Measurements from ENCODE around the gene BFSP2. TPM values are rescaled to one million over a fixed set of nuclear protein-coding genes. Genes with fewer than 3 reads are reported as not detected.

The BFSP2 gene, protein sequence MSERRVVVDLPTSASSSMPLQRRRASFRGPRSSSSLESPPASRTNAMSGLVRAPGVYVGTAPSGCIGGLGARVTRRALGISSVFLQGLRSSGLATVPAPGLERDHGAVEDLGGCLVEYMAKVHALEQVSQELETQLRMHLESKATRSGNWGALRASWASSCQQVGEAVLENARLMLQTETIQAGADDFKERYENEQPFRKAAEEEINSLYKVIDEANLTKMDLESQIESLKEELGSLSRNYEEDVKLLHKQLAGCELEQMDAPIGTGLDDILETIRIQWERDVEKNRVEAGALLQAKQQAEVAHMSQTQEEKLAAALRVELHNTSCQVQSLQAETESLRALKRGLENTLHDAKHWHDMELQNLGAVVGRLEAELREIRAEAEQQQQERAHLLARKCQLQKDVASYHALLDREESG
- 1 to 10 TPM in 1 of 2 experiments, under 1 TPM in 1; 0.55 to 1.0 TPM for total RNA-seq

DNA sequence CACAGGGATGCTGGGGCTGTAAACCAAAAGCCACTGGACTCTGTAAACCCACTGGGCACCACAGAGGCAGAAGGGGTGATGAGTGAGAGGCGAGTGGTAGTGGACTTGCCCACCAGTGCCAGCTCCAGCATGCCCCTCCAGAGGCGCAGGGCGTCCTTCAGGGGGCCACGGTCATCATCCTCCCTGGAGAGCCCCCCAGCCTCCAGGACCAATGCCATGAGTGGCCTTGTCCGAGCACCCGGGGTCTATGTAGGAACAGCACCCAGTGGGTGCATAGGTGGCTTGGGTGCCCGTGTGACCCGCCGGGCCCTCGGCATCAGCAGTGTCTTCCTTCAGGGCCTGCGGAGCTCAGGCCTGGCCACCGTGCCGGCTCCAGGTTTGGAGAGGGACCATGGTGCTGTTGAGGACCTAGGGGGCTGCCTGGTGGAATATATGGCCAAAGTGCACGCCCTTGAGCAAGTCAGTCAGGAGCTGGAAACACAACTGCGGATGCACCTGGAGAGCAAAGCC lies at the start of gene BFSP2:
BFSP2 (plus strand) TSS at position 51 of the 510 bp plus-strand sequence; CDS start at position 79, 28 bp downstream.
- H3K4me3 Mint-ChIP-seq, result no peak within 1 kb of the TSS
- no peaks in the 10 kb centered on the region for H3K36me3 Mint-ChIP-seq (ENCODE audit: low read depth)
- peaks cover 2% of the 10 kb centered on the region for H3K27me3 Mint-ChIP-seq
- POLR2A ChIA-PET, result no interaction called here
- no peak within 1 kb of the TSS for H3K27ac Mint-ChIP-seq
- CTCF ChIA-PET, result interaction anchor here (1.3 kb wide), 1 partner anchor 24 kb away, joined by 4 read pairs; no protein-coding TSS in a partner anchor
- H3K9me3 Mint-ChIP-seq, result no peaks in the 10 kb centered on the region
- DNase-seq, result no peak
- H3K4me1 Mint-ChIP-seq, result peaks cover 2% of the 10 kb centered on the region

DNA sequence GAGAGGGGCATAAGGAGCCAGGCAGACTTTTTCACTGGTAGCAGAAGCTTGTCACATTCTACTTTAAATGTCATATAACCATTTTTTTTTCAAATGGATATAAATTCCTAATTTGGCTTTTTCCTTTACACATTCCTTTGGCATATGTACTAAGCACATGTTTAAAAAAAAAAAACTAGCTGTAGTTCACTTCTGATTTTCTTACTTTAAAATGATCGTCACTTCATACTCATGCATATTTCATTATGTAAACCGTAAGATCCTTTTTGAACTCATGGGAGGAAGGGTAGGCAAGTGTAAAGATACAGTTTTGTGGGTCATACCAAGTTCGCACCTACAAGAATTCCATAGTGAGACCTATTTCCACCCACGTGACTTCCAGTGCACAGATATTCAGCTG lies 45.1 kb upstream of the BFSP2 start:
- Mint-ChIP-seq H3K4me3 (no peak overlapping the region), H3K36me3 (ENCODE audit: low read depth) (no peaks in the 10 kb centered on the region), H3K4me1 (no peaks in the 10 kb centered on the region), H3K27me3 (peaks cover 33% of the 10 kb centered on the region), H3K9me3 (no peaks in the 10 kb centered on the region), H3K27ac (no peak overlapping the region)
- no peak for DNase-seq
- POLR2A ChIA-PET, result no interaction called here
- CTCF ChIA-PET, result no interaction called here

DNA sequence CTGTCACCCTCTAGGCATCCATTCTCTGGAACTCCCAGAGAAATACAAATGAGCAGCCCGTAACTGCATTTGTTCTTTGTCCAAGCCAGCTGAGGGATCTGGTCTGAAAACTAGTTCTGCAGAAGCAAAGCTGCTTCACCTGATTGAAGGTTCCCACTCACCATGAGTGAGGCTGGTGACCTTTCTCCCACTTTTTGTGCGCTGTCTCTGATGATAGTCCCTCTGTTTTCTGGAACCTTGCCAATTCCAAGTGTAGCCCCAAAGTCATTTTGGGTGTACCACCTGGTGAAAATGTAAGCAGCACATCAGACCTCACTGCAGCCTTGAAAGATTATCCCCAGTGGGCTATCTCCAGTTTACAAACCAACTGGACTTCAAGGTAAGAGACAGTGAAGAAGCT lies 39.4 kb upstream of the BFSP2 start:
- Mint-ChIP-seq H3K27ac (no peak overlapping the region), H3K27me3 (peaks cover 19% of the 10 kb centered on the region), H3K4me3 (no peak overlapping the region), H3K36me3 (ENCODE audit: low read depth) (no peaks in the 10 kb centered on the region), H3K9me3 (no peaks in the 10 kb centered on the region), H3K4me1 (peaks cover 9% of the 10 kb centered on the region)
- ChIA-PET CTCF (no interaction called here), POLR2A (no interaction called here)
- DNase-seq, result no peak

DNA sequence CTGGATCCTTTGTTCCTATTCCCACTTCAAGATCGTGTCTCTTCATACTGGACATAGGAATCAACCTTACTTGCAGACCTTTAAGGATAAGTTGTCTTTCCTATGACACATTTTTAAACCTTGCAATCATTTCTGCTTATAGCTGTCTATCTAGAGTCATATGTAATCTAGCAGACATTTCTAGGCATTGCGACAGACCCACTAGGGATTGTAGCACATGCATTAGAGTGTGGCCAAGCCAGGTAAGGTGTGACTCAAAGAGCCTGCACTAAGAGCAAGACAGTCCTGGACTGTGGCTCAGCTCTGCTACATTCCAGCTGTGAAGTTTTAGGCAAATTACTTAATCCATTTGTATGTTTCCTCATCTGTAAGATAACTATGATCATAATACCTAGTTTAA lies 38.8 kb upstream of the BFSP2 start:
- Mint-ChIP-seq H3K4me1 (peaks cover 9% of the 10 kb centered on the region), H3K27ac (no peak overlapping the region), H3K36me3 (ENCODE audit: low read depth) (no peaks in the 10 kb centered on the region), H3K4me3 (no peak overlapping the region), H3K9me3 (no peaks in the 10 kb centered on the region), H3K27me3 (peaks cover 18% of the 10 kb centered on the region)
- CTCF ChIA-PET, result no interaction called here
- no peak for DNase-seq
- POLR2A ChIA-PET, result no interaction called here

DNA sequence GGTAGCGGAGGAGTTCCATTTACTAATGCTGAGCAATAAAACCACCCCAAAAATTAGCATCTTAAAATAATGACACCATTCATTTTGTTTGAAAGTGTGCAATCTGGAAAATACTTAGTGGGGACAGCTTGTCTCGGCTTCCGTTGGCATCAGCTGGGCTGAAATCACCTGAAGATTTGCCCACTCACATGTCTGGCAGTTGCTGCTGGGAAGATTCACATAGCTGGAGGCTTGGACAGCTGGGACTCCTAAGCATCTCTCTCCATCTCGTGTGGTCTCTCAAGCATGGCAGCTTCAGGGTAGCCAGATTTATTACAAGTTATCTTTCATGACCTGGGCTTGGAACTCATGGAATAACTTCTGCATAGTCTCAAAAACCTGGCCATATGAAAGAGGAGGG lies 38.4 kb upstream of the BFSP2 start:
- no peak for DNase-seq
- Mint-ChIP-seq H3K36me3 (ENCODE audit: low read depth) (no peaks in the 10 kb centered on the region), H3K9me3 (no peaks in the 10 kb centered on the region), H3K4me3 (no peak overlapping the region), H3K27ac (no peak overlapping the region), H3K27me3 (peaks cover 15% of the 10 kb centered on the region), H3K4me1 (peaks cover 9% of the 10 kb centered on the region)
- ChIA-PET CTCF (no interaction called here), POLR2A (no interaction called here)

DNA sequence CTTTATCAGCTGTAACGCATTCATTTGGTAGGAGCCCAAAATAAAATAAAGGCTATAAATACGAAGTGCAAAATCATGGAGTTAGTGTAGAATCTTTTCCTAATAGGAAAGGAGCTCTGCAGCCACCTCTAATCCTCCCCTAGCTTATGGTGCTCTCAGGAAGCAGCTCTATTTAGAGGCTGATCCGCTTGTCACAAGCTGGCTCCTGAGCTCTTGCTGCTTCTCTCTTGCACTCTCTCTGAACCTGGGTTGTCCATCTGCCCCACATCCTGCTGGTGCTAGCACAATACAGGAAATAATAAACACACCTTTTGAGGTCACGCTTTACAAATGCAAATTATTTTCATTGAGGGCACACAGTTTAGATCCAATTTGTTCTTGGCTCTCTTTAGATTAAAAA lies 37.3 kb upstream of the BFSP2 start:
- POLR2A ChIA-PET, result no interaction called here
- no peak overlapping the region for H3K4me3 Mint-ChIP-seq
- no peak overlapping the region for H3K27ac Mint-ChIP-seq
- no peak for DNase-seq
- peaks cover 9% of the 10 kb centered on the region for H3K4me1 Mint-ChIP-seq
- H3K27me3 Mint-ChIP-seq, result peaks cover 9% of the 10 kb centered on the region
- no peaks in the 10 kb centered on the region for H3K9me3 Mint-ChIP-seq
- H3K36me3 Mint-ChIP-seq (ENCODE audit: low read depth), result no peaks in the 10 kb centered on the region
- CTCF ChIA-PET, result interaction anchor here (1.0 kb wide), 1 partner anchor 10 kb away, joined by 3 read pairs; no protein-coding TSS in a partner anchor

DNA sequence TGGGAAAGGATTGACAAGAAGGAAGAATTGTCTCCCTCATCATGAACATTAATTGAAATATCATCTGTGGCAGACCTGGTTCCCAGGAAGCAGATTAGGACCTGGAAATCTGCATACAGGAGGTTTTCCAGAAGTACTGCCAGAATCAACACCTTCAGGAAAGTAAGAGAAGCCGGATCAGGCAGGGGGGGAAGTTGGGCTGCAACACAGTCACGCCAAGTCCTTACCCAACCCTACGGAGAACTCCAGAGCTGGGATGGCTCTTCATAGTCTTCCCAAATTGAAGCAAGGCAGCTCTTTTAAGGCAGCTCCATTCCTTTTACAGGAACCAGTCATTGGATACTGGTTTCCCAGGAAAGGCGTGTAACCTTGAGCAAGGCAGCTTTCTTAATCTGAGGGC lies 35.2 kb upstream of the BFSP2 start:
- no peaks in the 10 kb centered on the region for H3K36me3 Mint-ChIP-seq (ENCODE audit: low read depth)
- H3K9me3 Mint-ChIP-seq, result no peaks in the 10 kb centered on the region
- CTCF ChIA-PET, result interaction anchor here (1.2 kb wide), 1 partner anchor 19 kb away, joined by 3 read pairs; no protein-coding TSS in a partner anchor
- no peak overlapping the region for H3K4me3 Mint-ChIP-seq
- peaks cover 7% of the 10 kb centered on the region for H3K27me3 Mint-ChIP-seq
- no peak for DNase-seq
- POLR2A ChIA-PET, result no interaction called here
- no peak overlapping the region for H3K27ac Mint-ChIP-seq
- H3K4me1 Mint-ChIP-seq, result peaks cover 9% of the 10 kb centered on the region

DNA sequence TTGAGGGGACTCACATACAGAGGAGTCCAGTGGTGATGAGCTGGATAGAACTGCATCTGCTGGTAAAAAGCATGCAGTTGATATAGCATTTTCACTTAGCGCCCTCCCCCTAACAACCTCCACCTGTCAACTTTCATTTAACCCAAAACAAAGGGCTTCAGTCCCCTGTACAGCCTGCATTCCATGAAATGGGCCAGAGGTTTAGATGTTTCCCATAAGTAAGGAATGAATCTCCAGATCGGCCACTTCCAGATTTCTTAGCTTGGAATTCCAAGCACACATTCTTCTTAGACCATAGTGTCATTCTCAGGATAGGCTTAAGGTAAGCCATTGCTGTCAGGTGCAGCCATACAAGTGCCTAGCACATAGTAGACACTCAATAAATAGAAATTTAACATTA lies 32.9 kb upstream of the BFSP2 start:
- no peaks in the 10 kb centered on the region for H3K9me3 Mint-ChIP-seq
- no peaks in the 10 kb centered on the region for H3K36me3 Mint-ChIP-seq (ENCODE audit: low read depth)
- DNase-seq, result no peak
- H3K4me1 Mint-ChIP-seq, result peaks cover 9% of the 10 kb centered on the region
- H3K27ac Mint-ChIP-seq, result no peak overlapping the region
- CTCF ChIA-PET, result no interaction called here
- POLR2A ChIA-PET, result interaction anchor here (0.7 kb wide), 1 partner anchor 211 kb away, joined by 3 read pairs; no protein-coding TSS in a partner anchor
- H3K27me3 Mint-ChIP-seq, result peaks cover 8% of the 10 kb centered on the region
- no peak overlapping the region for H3K4me3 Mint-ChIP-seq

DNA sequence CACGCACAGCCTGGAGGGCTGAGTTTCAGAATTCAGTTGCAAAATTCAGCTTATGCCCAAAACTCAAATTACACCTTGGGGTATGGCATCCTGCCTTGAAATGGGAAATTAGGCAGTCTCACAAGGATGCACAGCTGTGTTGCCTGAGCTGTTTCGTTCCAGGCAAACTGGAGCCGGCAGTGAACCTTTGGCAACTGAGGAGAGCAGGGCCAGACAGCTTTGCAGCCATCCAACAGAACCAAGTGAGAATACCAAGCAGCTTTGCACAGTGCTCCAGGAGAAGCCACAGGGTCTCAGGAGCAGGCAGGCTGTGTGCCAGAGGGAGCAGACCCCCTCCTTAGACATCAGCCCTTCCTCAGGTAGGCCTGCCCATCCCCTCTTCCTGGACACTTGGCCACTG lies 32.5 kb upstream of the BFSP2 start:
- Mint-ChIP-seq H3K4me1 (peaks cover 4% of the 10 kb centered on the region), H3K27me3 (peaks cover 7% of the 10 kb centered on the region), H3K4me3 (no peak overlapping the region), H3K27ac (no peak overlapping the region), H3K36me3 (ENCODE audit: low read depth) (no peaks in the 10 kb centered on the region), H3K9me3 (no peaks in the 10 kb centered on the region)
- DNase-seq, result no peak
- CTCF ChIA-PET, result no interaction called here
- POLR2A ChIA-PET, result interaction anchor here (0.7 kb wide), 1 partner anchor 210 kb away, joined by 3 read pairs; no protein-coding TSS in a partner anchor

DNA sequence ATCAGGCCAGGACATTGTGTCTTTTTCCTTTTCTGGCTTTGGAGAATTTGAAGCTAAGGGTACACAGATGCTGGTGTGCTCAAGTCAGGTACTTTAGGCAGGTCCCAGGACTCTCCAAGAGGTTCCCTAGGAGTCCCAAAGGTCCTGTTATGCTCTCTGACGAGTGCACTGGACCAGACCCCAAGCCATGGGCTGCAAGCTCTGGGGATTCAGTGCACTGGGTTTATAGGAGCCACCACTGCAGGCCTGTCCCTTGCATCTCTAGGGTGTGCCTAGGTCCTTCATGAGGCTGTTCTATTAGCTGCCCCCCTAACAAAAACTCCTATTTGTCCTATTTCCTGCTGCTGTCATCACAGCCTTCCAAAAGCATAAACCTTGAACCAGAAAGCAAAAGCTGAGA lies 31.9 kb upstream of the BFSP2 start:
- ChIA-PET POLR2A (no interaction called here), CTCF (no interaction called here)
- peaks cover 7% of the 10 kb centered on the region for H3K27me3 Mint-ChIP-seq
- DNase-seq, result no peak
- H3K4me3 Mint-ChIP-seq, result no peak overlapping the region
- H3K9me3 Mint-ChIP-seq, result no peaks in the 10 kb centered on the region
- H3K4me1 Mint-ChIP-seq, result peaks cover 1% of the 10 kb centered on the region
- no peak overlapping the region for H3K27ac Mint-ChIP-seq
- no peaks in the 10 kb centered on the region for H3K36me3 Mint-ChIP-seq (ENCODE audit: low read depth)

DNA sequence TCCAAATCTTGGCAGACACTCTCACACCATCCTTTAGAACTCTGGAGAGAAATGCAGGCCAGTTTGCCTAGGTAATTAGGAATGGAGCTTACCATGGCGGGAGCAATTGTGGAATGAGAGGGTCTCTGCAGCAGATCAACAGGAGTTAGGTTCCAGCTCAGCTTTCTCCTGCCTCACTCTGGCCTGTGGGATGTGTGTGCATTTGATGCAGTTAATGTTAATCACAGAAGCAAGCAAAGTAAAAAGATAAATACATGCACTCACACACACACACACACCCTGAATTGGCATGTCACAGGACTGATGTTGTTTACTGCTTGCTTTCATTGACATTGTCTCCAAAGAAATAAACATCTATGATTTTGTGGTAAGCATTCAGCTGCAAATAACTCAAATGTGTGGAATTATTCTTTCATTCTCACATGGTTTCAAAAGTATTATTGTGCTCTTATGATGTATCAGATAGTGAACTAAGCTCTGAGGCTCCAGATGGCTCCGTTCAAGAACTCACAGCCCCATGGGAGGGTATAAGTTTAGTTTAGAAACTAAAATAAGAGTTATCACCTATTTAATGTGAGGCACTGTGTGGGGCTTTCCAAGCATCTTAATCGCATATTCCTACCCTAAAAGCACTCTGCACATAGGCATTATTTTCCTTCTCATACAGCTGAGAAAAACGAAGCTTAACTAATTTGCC lies 31.3 kb upstream of the BFSP2 start:
- ChIA-PET CTCF (no interaction called here), POLR2A (no interaction called here)
- no peak for DNase-seq
- H3K27ac Mint-ChIP-seq, result no peak overlapping the region
- no peaks in the 10 kb centered on the region for H3K4me1 Mint-ChIP-seq
- H3K27me3 Mint-ChIP-seq, result peaks cover 7% of the 10 kb centered on the region
- no peaks in the 10 kb centered on the region for H3K9me3 Mint-ChIP-seq
- no peaks in the 10 kb centered on the region for H3K36me3 Mint-ChIP-seq (ENCODE audit: low read depth)
- H3K4me3 Mint-ChIP-seq, result no peak overlapping the region

DNA sequence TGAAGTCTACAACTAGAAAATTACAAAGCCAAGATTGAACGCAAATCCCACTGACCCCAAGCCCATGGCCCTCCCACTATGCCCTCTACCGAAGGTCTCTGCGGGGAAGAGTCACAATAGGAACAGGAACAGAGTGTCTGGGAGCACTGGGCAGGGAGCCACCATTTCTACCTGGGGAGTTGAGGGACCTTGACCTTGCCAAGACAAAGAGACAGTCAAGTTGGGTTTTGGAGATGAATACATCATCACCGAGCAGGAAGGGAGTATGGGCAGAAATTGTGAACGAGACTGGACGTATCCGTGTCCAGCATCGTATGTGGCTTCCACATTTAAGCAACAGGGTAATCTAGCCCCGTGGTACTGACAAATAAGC lies 30.8 kb upstream of the BFSP2 start:
- no peak overlapping the region for H3K27ac Mint-ChIP-seq
- H3K4me1 Mint-ChIP-seq, result no peaks in the 10 kb centered on the region
- no peak for DNase-seq
- POLR2A ChIA-PET, result no interaction called here
- peaks cover 7% of the 10 kb centered on the region for H3K27me3 Mint-ChIP-seq
- H3K9me3 Mint-ChIP-seq, result no peaks in the 10 kb centered on the region
- H3K4me3 Mint-ChIP-seq, result no peak overlapping the region
- CTCF ChIA-PET, result no interaction called here
- no peaks in the 10 kb centered on the region for H3K36me3 Mint-ChIP-seq (ENCODE audit: low read depth)

DNA sequence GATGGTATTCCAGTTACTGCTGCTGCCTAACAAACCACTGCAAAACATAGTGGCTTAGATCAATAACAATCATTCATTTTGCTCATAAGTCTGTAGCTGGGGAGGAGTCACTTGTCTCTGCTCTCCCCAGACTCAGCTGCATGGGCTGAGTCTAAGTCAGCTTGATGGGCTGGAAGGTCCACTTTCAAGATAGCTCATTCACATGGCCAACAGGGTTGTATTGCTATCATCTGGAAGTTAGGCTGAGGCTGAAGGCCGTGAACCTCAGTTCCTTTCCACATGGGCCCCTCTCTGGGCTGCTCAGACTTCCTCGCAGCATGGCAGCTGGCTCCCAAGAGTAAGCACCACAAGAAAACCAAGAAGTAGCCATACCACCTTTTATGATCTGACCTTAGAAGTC lies 28.7 kb upstream of the BFSP2 start:
- Mint-ChIP-seq H3K27ac (no peak overlapping the region), H3K4me3 (no peak overlapping the region), H3K36me3 (ENCODE audit: low read depth) (no peaks in the 10 kb centered on the region), H3K4me1 (no peaks in the 10 kb centered on the region), H3K9me3 (no peaks in the 10 kb centered on the region), H3K27me3 (peaks cover 7% of the 10 kb centered on the region)
- CTCF ChIA-PET, result interaction anchor here (1.0 kb wide), 1 partner anchor 51 kb away, joined by 5 read pairs; no protein-coding TSS in a partner anchor
- DNase-seq, result no peak
- POLR2A ChIA-PET, result no interaction called here
